Upper lobe of left lung (tissue), 6 donors: ENCODE results near the gene PRIM2. TPM values are rescaled to one million over a fixed set of nuclear protein-coding genes. Genes with fewer than 3 reads are reported as not detected.

Source experiments
- ATAC-seq, 2 donors: fragments of 200-7000 bp; cut with Tn5 transposase; one replicate each; pipeline ENCODE4 v1.9.1; 2022; ENCODE audit warnings: mild to moderate bottlenecking in 2 of 2, moderate library complexity in 2 of 2; ENCODE audit not compliant: low FRiP score in 2 of 2
- DNase-seq, 2 donors: peaks; one replicate each; pipeline ENCODE4 v3.0.0-alpha.2; 2019 to 2020
- H3K27ac ChIP-seq, 4 donors: fragments of 200-600 bp; sonication (generic); one replicate each; pipeline ENCODE4 v1.5.1; 2016 to 2019
- H3K27me3 ChIP-seq, 4 donors: fragments of 200-600 bp; sonication (generic); one replicate each; pipeline ENCODE4 v1.5.1; 2017 to 2019
- H3K36me3 ChIP-seq, 4 donors: fragments of 200-600 bp; sonication (generic); one replicate each; pipeline ENCODE4 v1.5.1; 2016 to 2019
- H3K4me1 ChIP-seq, 4 donors: fragments of 200-600 bp; sonication (generic); one replicate each; pipeline ENCODE4 v1.5.1; 2018 to 2019
- H3K4me3 ChIP-seq, 4 donors: fragments of 200-600 bp; sonication (generic); one replicate each; pipeline ENCODE4 v1.5.1; 2017 to 2019; ENCODE audit warnings: mild to moderate bottlenecking in 2 of 4, moderate library complexity in 1 of 4
- H3K9me3 ChIP-seq, 4 donors: fragments of 200-600 bp; sonication (generic); one replicate each; pipeline ENCODE4 v1.5.1; 2018 to 2019
- CTCF ChIP-seq, 6 experiments: fragments of 450-650 bp in 4 of 6; fragments of 200-600 bp in 2 of 6; sonication (generic) in 2 of 6; IDR thresholded peaks; one replicate each; pipeline ENCODE4 v1.5.1; 2016 to 2019; ENCODE audit warnings: antibody characterized with exemption in 6 of 6
- EP300 ChIP-seq, 4 donors: sonication (generic); formaldehyde crosslinking; IDR thresholded peaks; one replicate each; pipeline ENCODE4 v1.5.1; 2017; ENCODE audit warnings: antibody characterized with exemption in 4 of 4, control low read depth in 2 of 4
- POLR2A ChIP-seq, 4 donors: fragments of 450-650 bp; IDR thresholded peaks; one replicate each; pipeline ENCODE4 v1.5.1; 2016 to 2017; ENCODE audit warnings: antibody characterized with exemption in 4 of 4, mild to moderate bottlenecking in 2 of 4
- POLR2AphosphoS5 ChIP-seq, 2 donors: sonication (generic); formaldehyde crosslinking; IDR thresholded peaks; one replicate each; pipeline ENCODE4 v1.5.1; 2017; ENCODE audit warnings: antibody characterized with exemption in 2 of 2
- WGBS, 2 donors: methylation state at CpG; one replicate each; pipeline ENCODE4 v1.1.5; 2017 to 2018; 5-methylcytosine and 5-hydroxymethylcytosine counted together
- total RNA-seq, 6 donors: library from RNA; depleted of rRNA in 4 of 6; stranded (reverse); fragments of >200 nt in 4 of 6; gene quantifications; one replicate each; pipeline versions ENCODE4 v1.1.0 to v1.2.1, GENCODE V29; 2016 to 2021
- donor health status: DM: no; HTN: no; CAD: no; lungs with moderate emphysema.
- donor health status: DM: no; HTN: yes; CAD: no; lungs with severe emphysema.

The PRIM2 gene
- total RNA-seq, 6 donors from 2014 or later = 5.2 to 13.5 (median 7.3) TPM

- no peak overlapping the region for H3K4me3 ChIP-seq
- peaks cover 0 to 3% (median 0%) of the 10 kb centered on the region in 4 donors for H3K36me3 ChIP-seq
- H3K9me3 ChIP-seq = no peaks in the 10 kb centered on the region
- no peak overlapping the region for H3K27ac ChIP-seq
- H3K27me3 ChIP-seq = no peaks in the 10 kb centered on the region
- DNase-seq (no peak), ATAC-seq (no peak)
- 93 to 95% methylated on average over 1 of the region's 1 CpG for whole genome bisulfite sequencing, 2 donors
- peaks cover 9 to 17% (median 12%) of the 10 kb centered on the region in 4 donors for H3K4me1 ChIP-seq
- TF ChIP-seq EP300 (IDR thresholded peaks at IDR 0.05) = no peak
- no peak for TF ChIP-seq POLR2AphosphoS5 (IDR thresholded peaks at IDR 0.05)
- TF ChIP-seq CTCF (IDR thresholded peaks at IDR 0.05) = no peak
- no peak for TF ChIP-seq POLR2A (IDR thresholded peaks at IDR 0.05)
Observed at GRCh38 chr6:57315111-57315510, 2.3 kb upstream of the PRIM2 start.

GRCh38 chr6:57315851-57316250 lies 1.6 kb upstream of the PRIM2 start:
- ATAC-seq (no peak), DNase-seq (no peak)
- Histone ChIP-seq H3K9me3 (no peaks in the 10 kb centered on the region), H3K36me3 (peaks cover 0 to 10% (median 3%) of the 10 kb centered on the region in 4 donors), H3K27me3 (no peaks in the 10 kb centered on the region), H3K4me3 (no peak overlapping the region), H3K27ac (no peak overlapping the region), H3K4me1 (peaks cover 9 to 17% (median 12%) of the 10 kb centered on the region in 4 donors)
- WGBS, 2 donors = 87 to 90% methylated on average over 9 of the region's 9 CpGs
- no peak for TF ChIP-seq CTCF (IDR thresholded peaks at IDR 0.05)

GRCh38 chr6:57316581-57317059 lies 810 bp upstream of the PRIM2 start:
- DNase-seq (peak in 1 of 2 donors; percentile 84), ATAC-seq (peak; percentile 95 to 96)
- Histone ChIP-seq H3K4me3 (peak overlapping the region; percentile 60 to 64 (median 62)), H3K36me3 (peaks cover 0 to 18% (median 6%) of the 10 kb centered on the region in 4 donors), H3K4me1 (peaks cover 9 to 17% (median 12%) of the 10 kb centered on the region in 4 donors), H3K27ac (peak overlapping the region; percentile 16 to 81 (median 68)), H3K27me3 (no peaks in the 10 kb centered on the region), H3K9me3 (no peaks in the 10 kb centered on the region)
- TF ChIP-seq CTCF (IDR thresholded peaks at IDR 0.05) = peak; percentile 64 to 88 (median 74)
- TF ChIP-seq POLR2A (IDR thresholded peaks at IDR 0.05) = peak in 1 of 4 donors; percentile 17
- TF ChIP-seq POLR2AphosphoS5 (IDR thresholded peaks at IDR 0.05) = peak in 1 of 2 donors; percentile 19
- no peak for TF ChIP-seq EP300 (IDR thresholded peaks at IDR 0.05)
- 0% methylated on average over 26 of the region's 26 CpGs for WGBS, 2 donors

GRCh38 chr6:57324538-57324937 lies 7.1 kb downstream of the PRIM2 start:
- Histone ChIP-seq H3K27me3 (no peaks in the 10 kb centered on the region), H3K9me3 (peaks cover 0 to 6% (median 3%) of the 10 kb centered on the region in 4 donors), H3K4me3 (no peak overlapping the region), H3K36me3 (peaks cover 0 to 78% (median 22%) of the 10 kb centered on the region in 4 donors), H3K27ac (no peak overlapping the region), H3K4me1 (no peaks in the 10 kb centered on the region)
- no peak for ATAC-seq
- WGBS, 2 donors = 0 to 16% methylated on average over 1 of the region's 1 CpG
- no peak for TF ChIP-seq POLR2AphosphoS5 (IDR thresholded peaks at IDR 0.05)
- peak in 4 of 6 experiments; percentile 6 to 27 (median 20) for TF ChIP-seq CTCF (IDR thresholded peaks at IDR 0.05)
- TF ChIP-seq POLR2A (IDR thresholded peaks at IDR 0.05) = no peak
- no peak for DNase-seq

GRCh38 chr6:57327311-57327710 lies 9.9 kb downstream of the PRIM2 start:
- Histone ChIP-seq H3K27me3 (no peaks in the 10 kb centered on the region), H3K4me1 (no peaks in the 10 kb centered on the region), H3K9me3 (peaks cover 0 to 16% (median 9%) of the 10 kb centered on the region in 4 donors), H3K4me3 (no peak overlapping the region), H3K27ac (no peak overlapping the region), H3K36me3 (peaks cover 0 to 64% (median 17%) of the 10 kb centered on the region in 4 donors)
- no peak for DNase-seq
- no peak for ATAC-seq
- 91 to 98% methylated on average over 2 of the region's 2 CpGs for WGBS, 2 donors
- TF ChIP-seq EP300 (IDR thresholded peaks at IDR 0.05) (no peak), POLR2AphosphoS5 (IDR thresholded peaks at IDR 0.05) (no peak), CTCF (IDR thresholded peaks at IDR 0.05) (no peak), POLR2A (IDR thresholded peaks at IDR 0.05) (no peak)
